ENCODE results near the gene TMTC2. TPM values are rescaled to one million over a fixed set of nuclear protein-coding genes. Genes with fewer than 3 reads are reported as not detected.

Gene TMTC2
- total RNA-seq, 4 donors from 2014 or later, result 19.5 to 35.8 (median 22.9) TPM

- no peak overlapping the region for H3K27ac ChIP-seq
- no peak for TF ChIP-seq POLR2A (IDR thresholded peaks at IDR 0.05)
- no peak for TF ChIP-seq CTCF (IDR thresholded peaks at IDR 0.05)
- DNase-seq (ENCODE audit: low spot score in 2 of 2), result no peak
- H3K4me3 ChIP-seq, result no peak overlapping the region
- no peaks in the 10 kb centered on the region for H3K9me3 ChIP-seq
- H3K4me1 ChIP-seq, result no peaks in the 10 kb centered on the region
- no peaks in the 10 kb centered on the region for H3K27me3 ChIP-seq
- 73 to 87% methylated on average over 7 of the region's 7 CpGs for WGBS, 2 donors
- no peaks in the 10 kb centered on the region for H3K36me3 ChIP-seq
Observed at GRCh38 chr12:83172866-83173649, 486.4 kb downstream of the TMTC2 start.

DNA sequence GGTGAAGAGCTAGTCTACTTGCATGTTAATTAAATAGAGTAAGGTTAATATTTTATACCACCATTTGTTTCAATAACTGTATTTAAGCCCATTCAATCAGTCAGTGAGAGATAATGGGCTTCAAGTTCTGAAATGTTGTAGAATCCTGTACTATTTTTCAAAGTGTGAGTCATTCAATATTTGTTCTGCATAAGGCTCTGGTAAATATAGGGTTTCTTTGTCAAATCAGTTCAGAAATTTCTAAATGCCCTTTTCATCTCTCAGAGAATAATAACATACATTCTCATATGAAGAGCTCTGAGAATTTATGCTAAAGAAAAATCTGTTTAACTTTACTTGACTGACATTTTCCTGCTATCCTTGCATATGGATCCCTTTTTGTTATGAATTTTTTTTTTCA is 493.3 kb downstream of the TMTC2 start:
- TF ChIP-seq POLR2A (IDR thresholded peaks at IDR 0.05), result no peak
- no peak for TF ChIP-seq CTCF (IDR thresholded peaks at IDR 0.05)
- TF ChIP-seq EP300 (IDR thresholded peaks at IDR 0.05), result no peak
- DNase-seq (ENCODE audit: low spot score in 2 of 2), result no peak
- Histone ChIP-seq H3K4me3 (no peak overlapping the region), H3K27me3 (no peaks in the 10 kb centered on the region), H3K36me3 (no peaks in the 10 kb centered on the region), H3K27ac (no peak overlapping the region), H3K4me1 (no peaks in the 10 kb centered on the region), H3K9me3 (no peaks in the 10 kb centered on the region)

GRCh38 chr12:83181074-83181473 is 494.4 kb downstream of the TMTC2 start:
- no peaks in the 10 kb centered on the region for H3K36me3 ChIP-seq
- no peaks in the 10 kb centered on the region for H3K4me1 ChIP-seq
- no peak for TF ChIP-seq POLR2A (IDR thresholded peaks at IDR 0.05)
- TF ChIP-seq CTCF (IDR thresholded peaks at IDR 0.05), result no peak
- TF ChIP-seq EP300 (IDR thresholded peaks at IDR 0.05), result no peak
- no peaks in the 10 kb centered on the region for H3K9me3 ChIP-seq
- WGBS, 2 donors, result 47 to 57% methylated on average over 1 of the region's 1 CpG
- no peaks in the 10 kb centered on the region for H3K27me3 ChIP-seq
- no peak for DNase-seq (ENCODE audit: low spot score in 2 of 2)
- no peak overlapping the region for H3K4me3 ChIP-seq
- no peak overlapping the region for H3K27ac ChIP-seq

- Histone ChIP-seq H3K4me3 (no peak overlapping the region), H3K4me1 (no peaks in the 10 kb centered on the region)
Observed at GRCh38 chr12:83183132-83183531, 496.4 kb downstream of the TMTC2 start.

More at GRCh38 chr12:83183132-83183531, 496.4 kb downstream of the TMTC2 start:
- TF ChIP-seq CTCF (IDR thresholded peaks at IDR 0.05) (no peak), POLR2A (IDR thresholded peaks at IDR 0.05) (no peak), EP300 (IDR thresholded peaks at IDR 0.05) (no peak)
- no peaks in the 10 kb centered on the region for H3K9me3 ChIP-seq
- H3K27me3 ChIP-seq, result no peaks in the 10 kb centered on the region
- no peaks in the 10 kb centered on the region for H3K36me3 ChIP-seq
- no peak for DNase-seq (ENCODE audit: low spot score in 2 of 2)
- H3K27ac ChIP-seq, result no peak overlapping the region

Small RNA genes lying within 50 kb of the gene (small RNA-seq; reads per million reads assigned to genes)
- gene RNU6-977P, result not detected

Data from tibial nerve (tissue), 4 donors.